Activated CD8-positive, alpha-beta T cell treated with anti-CD3 and anti-CD28 coated beads, Interleukin-2, amount 10 ng/mL, durations not matched to agents 7 days and 5 days (primary cell): ENCODE data around the gene NKD2. TPM values are rescaled to one million over a fixed set of nuclear protein-coding genes. Genes with fewer than 3 reads are reported as not detected.
"Not testable (repeated sequence)": the region's sequence is repeated elsewhere in the genome, so short reads cannot be mapped to it uniquely, and the experiment has no call there.

Experiments used
- ATAC-seq: fragments of 150-1000 bp; cut with Tn5 transposase; one replicate; pipeline ENCODE4 v1.10.0; 2021; ENCODE audit warnings: moderate library complexity
- CTCF ChIA-PET: fragments of 350-600 bp; sonication (Branson Sonifier 250); formaldehyde crosslinking; loops from one replicate; lab custom pipeline; 2021; ENCODE audit warnings: antibody characterized with exemption; lab: Charles Lee
- POLR2A ChIA-PET: fragments of 350-600 bp; sonication (Branson Sonifier 250); formaldehyde crosslinking; loops from one replicate; lab custom pipeline; 2021; ENCODE audit warnings: antibody characterized with exemption; lab: Charles Lee
- DNase-seq: peaks from one replicate; pipeline ENCODE4 v3.0.0-alpha.2; 2020
- H3K27ac Mint-ChIP-seq: one replicate; pipeline ENCODE4 v1.8.0; 2021; ENCODE audit warnings: mild to moderate bottlenecking, mixed read lengths
- H3K27me3 Mint-ChIP-seq: one replicate; pipeline ENCODE4 v1.8.0; 2021; ENCODE audit warnings: low read depth, mixed read lengths
- H3K36me3 Mint-ChIP-seq: one replicate; pipeline ENCODE4 v1.8.0; 2021; ENCODE audit warnings: low read depth, mixed read lengths
- H3K4me1 Mint-ChIP-seq: one replicate; pipeline ENCODE4 v1.8.0; 2021; ENCODE audit warnings: low read depth, mixed read lengths
- H3K4me3 Mint-ChIP-seq: one replicate; pipeline ENCODE4 v1.8.0; 2021; ENCODE audit warnings: mild to moderate bottlenecking, mixed read lengths
- H3K9me3 Mint-ChIP-seq: one replicate; pipeline ENCODE4 v1.8.0; 2022; ENCODE audit warnings: mixed read lengths; ENCODE audit not compliant: insufficient read depth
- total RNA-seq, 2 experiments: library from RNA; stranded (reverse); gene quantifications; one replicate each; pipeline ENCODE4 v1.2.3, GENCODE V29; 2021

Gene NKD2
- total RNA-seq, 2 experiments from 2014 or later: 1.3 to 3.2 TPM

DNA sequence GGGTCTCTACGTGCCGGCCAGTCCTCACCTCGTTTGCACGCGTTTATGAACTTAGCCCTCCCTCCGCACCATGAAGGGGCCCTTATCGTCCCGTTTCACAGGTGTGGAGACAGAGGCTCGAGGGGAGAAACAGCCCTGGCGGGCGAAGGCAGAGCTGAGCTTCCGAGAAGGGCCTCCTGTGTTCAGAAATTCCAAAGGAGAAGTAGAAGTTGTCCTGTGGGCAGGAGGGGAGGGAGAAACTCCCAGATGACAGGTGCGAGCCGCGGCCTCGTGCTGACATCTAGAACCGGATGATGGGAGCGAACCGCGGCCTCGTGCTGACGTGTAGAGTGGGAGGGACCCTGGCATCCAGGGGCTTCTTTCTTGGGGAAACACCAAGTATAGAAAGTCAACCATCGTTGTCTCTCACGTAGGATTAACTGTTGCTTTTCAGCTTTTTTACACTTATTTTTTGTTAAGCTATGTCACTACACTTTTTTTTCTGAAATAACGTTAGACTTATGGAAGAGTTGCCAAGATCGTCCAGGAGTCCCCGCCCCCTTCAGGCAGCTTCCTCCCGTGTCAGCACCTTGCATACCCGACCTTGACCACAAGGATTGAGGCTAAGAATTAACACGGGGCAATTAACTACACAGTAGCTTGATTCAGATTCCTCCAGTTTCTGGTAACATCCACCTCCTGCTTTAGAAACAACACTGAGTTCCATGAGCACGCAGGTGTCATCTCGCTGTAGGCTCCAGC is 42.8 kb upstream of the NKD2 start:
- Mint-ChIP-seq H3K9me3 (no peaks in the 10 kb centered on the region), H3K4me3 (no peak overlapping the region), H3K36me3 (peaks cover 3% of the 10 kb centered on the region), H3K27me3 (peaks cover 30% of the 10 kb centered on the region), H3K4me1 (peaks cover 71% of the 10 kb centered on the region), H3K27ac (no peak overlapping the region)
- ATAC-seq (no peak), DNase-seq (no peak)
- POLR2A ChIA-PET: interaction anchor here (0.9 kb wide), 1 partner anchor 25 kb away, joined by 3 read pairs; no protein-coding TSS in a partner anchor
- CTCF ChIA-PET: interaction anchor here (0.8 to 1.9 kb wide), 4 partner anchors 9 to 45 kb away, joined by 3 to 6 read pairs (median 5); no protein-coding TSS in a partner anchor

DNA sequence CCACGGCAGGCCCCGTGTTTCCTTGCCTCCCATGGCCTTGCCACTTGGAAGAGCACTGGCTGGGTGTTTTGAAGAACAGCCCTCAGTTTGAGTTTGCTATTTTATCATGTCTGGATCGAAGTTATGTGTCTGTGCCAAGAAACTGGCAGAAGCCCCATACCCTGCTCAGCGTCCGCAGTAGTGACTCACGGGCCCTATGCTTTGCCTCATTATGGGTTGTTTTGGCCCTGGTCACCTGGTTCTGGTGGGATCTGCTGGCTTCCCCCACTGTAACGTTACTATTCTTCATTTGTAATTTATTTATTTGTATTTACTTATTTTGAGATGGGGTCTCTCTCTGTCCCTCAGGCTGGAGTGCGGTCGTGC is 42.3 kb upstream of the NKD2 start:
- DNase-seq: no peak
- CTCF ChIA-PET: interaction anchor here (0.8 to 1.9 kb wide), 4 partner anchors 10 to 44 kb away, joined by 3 to 6 read pairs (median 5); no protein-coding TSS in a partner anchor
- Mint-ChIP-seq H3K36me3 (peaks cover 3% of the 10 kb centered on the region), H3K9me3 (no peaks in the 10 kb centered on the region), H3K4me3 (no peak overlapping the region), H3K27ac (no peak overlapping the region), H3K27me3 (peaks cover 34% of the 10 kb centered on the region), H3K4me1 (peaks cover 68% of the 10 kb centered on the region)
- POLR2A ChIA-PET: no interaction called here
- no peak for ATAC-seq

DNA sequence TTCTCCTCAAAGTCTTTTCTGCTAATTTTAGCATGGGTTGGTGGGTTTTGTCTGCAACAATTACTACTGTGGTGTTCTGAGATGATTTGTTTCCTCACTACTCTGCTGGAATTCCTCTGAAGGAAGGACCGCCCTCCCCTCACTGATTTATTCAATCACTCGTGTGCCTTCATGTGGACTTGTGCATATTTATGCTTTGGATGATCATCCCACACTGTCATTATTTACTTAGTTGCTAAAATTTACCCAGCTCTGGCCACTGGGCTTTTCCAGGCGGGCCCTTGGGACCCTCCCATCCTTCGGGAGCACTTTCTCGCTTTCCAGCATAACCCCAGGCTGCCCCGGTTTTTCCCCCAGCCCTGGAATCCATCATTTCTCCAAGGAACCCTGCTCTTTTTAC is 41.7 kb upstream of the NKD2 start:
- H3K4me1 Mint-ChIP-seq: peaks cover 65% of the 10 kb centered on the region
- H3K27me3 Mint-ChIP-seq: peaks cover 39% of the 10 kb centered on the region
- H3K36me3 Mint-ChIP-seq: peaks cover 3% of the 10 kb centered on the region
- CTCF ChIA-PET: interaction anchor here (1.6 kb wide), 1 partner anchor 10 kb away, joined by 6 read pairs; no protein-coding TSS in a partner anchor
- no peak overlapping the region for H3K4me3 Mint-ChIP-seq
- no peak overlapping the region for H3K27ac Mint-ChIP-seq
- POLR2A ChIA-PET: interaction anchor here (1.1 kb wide), 1 partner anchor 18 kb away, joined by 4 read pairs; no protein-coding TSS in a partner anchor
- no peaks in the 10 kb centered on the region for H3K9me3 Mint-ChIP-seq
- DNase-seq (no peak), ATAC-seq (no peak)

DNA sequence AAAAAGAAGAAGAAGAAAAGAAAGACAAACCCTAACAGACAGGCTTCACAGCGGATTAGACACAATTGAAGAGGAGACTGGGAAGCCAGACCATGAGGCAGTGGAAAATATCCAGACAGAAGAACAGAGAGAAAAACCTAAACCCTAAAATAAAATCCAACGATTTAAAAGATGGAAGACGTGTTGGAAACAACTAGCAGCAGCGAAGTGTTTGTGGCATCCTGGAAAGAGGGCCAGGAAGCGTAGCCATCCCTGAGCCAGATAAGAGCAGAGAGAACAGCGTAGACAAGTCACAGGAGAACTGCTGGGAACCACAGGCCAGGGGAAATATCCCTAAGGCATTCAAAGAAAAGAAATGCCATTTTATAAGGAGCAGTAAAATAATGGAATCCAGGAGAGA is 39.7 kb upstream of the NKD2 start:
- ChIA-PET POLR2A (no interaction called here), CTCF (interaction anchor here (1.3 kb wide), 2 partner anchors 38 to 199 kb away, joined by 4 to 5 read pairs; no protein-coding TSS in a partner anchor)
- peaks cover 50% of the 10 kb centered on the region for H3K27me3 Mint-ChIP-seq
- peaks cover 46% of the 10 kb centered on the region for H3K4me1 Mint-ChIP-seq
- H3K27ac Mint-ChIP-seq: peak overlapping the region; percentile 5
- DNase-seq (no peak), ATAC-seq (no peak)
- H3K36me3 Mint-ChIP-seq: peaks cover 3% of the 10 kb centered on the region
- peak overlapping the region; percentile 7 for H3K4me3 Mint-ChIP-seq
- H3K9me3 Mint-ChIP-seq: no peaks in the 10 kb centered on the region

DNA sequence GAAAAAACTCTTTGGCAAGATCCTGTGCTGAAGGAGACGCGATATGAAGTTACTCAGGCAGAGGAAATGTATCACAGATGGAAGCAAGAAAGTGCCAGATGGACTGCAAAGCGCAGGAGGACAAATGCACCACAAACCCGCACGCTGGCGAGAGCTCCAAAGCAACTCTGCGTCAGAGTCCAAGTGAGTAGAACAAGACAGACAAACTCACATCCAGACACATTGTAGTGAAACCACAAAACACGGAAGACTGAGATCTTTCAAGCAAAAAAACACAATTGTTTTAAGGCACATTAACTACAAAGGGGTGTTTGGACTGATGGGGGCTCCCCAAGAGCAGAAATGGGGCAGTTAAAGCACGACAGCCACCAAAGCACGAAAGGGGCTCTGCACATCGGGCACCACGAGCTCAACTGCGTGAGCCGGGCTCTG is 39.2 kb upstream of the NKD2 start:
- peaks cover 41% of the 10 kb centered on the region for H3K4me1 Mint-ChIP-seq
- DNase-seq: peak; percentile 41
- H3K36me3 Mint-ChIP-seq: peaks cover 3% of the 10 kb centered on the region
- no peak overlapping the region for H3K27ac Mint-ChIP-seq
- CTCF ChIA-PET: interaction anchor here (0.7 to 1.3 kb wide), 6 partner anchors 16 to 198 kb away, joined by 3 to 6 read pairs (median 4); no protein-coding TSS in a partner anchor
- peak overlapping the region; percentile 7 for H3K4me3 Mint-ChIP-seq
- ATAC-seq: peak; percentile 67
- H3K9me3 Mint-ChIP-seq: no peaks in the 10 kb centered on the region
- H3K27me3 Mint-ChIP-seq: peaks cover 50% of the 10 kb centered on the region
- POLR2A ChIA-PET: no interaction called here

DNA sequence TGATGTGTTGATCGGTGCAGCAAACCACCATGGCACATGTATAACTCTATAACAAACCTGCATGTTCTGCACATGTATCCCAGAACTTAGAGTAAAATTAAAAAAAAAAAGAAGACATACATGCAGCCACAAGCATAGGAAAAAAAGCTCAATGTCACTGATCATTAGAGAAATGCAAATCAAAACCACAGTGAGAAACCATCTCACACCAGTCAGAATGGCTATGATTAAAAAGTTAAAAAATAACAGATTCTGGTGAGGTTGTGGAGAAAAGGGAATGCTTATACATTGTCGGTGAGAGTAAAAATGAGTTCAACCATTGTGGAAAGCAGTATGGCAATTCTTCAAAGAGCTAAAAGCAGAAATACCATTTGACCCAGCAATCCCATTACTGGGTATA is 36.0 kb upstream of the NKD2 start:
- not testable (repeated sequence) for H3K36me3 Mint-ChIP-seq, ATAC-seq, DNase-seq, H3K9me3 Mint-ChIP-seq, H3K27ac Mint-ChIP-seq, H3K4me3 Mint-ChIP-seq
- ChIA-PET POLR2A (interaction anchor here (1.4 kb wide), 1 partner anchor 9 kb away, joined by 3 read pairs; no protein-coding TSS in a partner anchor), CTCF (interaction anchor here (1.5 kb wide), 1 partner anchor 36 kb away, joined by 3 read pairs; the partner anchor contains the start of gene NKD2)
- H3K27me3 Mint-ChIP-seq: peaks cover 41% of the 10 kb centered on the region
- H3K4me1 Mint-ChIP-seq: peaks cover 21% of the 10 kb centered on the region

DNA sequence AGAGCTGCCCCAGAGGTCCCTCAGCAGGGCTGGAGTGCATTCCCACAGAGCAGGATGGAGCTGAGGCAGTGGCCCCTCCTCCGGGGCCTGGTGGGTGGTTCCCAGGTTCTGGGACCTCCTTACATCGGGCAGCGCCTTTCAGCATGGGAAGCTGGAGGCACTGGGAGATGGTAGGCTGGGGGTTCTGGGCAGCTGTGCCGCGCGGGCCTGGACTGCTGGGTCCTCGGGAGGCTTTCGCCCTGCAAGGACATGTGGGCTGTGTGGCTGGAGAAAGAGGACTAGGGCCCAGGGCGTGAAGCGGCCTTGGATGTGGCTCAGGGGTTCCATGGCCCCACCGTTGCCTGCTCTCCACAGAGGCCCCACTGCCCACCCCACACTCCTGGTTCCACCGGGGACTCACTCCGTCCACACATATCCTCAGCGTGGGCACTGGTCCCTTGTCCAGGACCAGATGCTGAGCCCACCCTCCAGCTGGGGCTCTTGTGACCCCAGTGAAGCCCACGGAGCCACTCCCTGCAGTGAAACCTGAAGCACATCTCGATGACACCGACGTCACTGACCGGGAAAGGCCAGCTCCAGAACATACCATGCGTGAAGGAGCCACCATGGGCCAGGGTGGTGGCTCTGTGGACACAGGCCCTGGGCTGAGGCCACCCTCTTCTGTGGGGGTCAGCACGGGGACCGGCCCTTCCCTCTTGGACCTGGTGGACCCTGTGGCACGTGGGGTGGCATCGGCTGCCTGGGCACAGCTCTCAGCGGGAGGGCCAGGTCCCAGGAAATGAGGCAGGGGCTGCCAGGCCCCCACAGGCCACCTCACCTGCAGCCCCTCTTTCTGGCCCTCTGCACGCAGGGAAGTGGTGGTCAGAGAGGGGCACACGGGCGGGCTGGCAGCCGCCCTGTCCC is 31.5 kb upstream of the NKD2 start:
- no peaks in the 10 kb centered on the region for H3K36me3 Mint-ChIP-seq
- peaks cover 9% of the 10 kb centered on the region for H3K27me3 Mint-ChIP-seq
- DNase-seq (no peak), ATAC-seq (no peak)
- H3K27ac Mint-ChIP-seq: no peak overlapping the region
- H3K9me3 Mint-ChIP-seq: no peaks in the 10 kb centered on the region
- peaks cover 29% of the 10 kb centered on the region for H3K4me1 Mint-ChIP-seq
- H3K4me3 Mint-ChIP-seq: no peak overlapping the region
- ChIA-PET POLR2A (interaction anchor here (1.0 kb wide), 1 partner anchor 13 kb away, joined by 3 read pairs; no protein-coding TSS in a partner anchor), CTCF (interaction anchor here (1.3 kb wide), 1 partner anchor 53 kb away, joined by 5 read pairs; no protein-coding TSS in a partner anchor)

DNA sequence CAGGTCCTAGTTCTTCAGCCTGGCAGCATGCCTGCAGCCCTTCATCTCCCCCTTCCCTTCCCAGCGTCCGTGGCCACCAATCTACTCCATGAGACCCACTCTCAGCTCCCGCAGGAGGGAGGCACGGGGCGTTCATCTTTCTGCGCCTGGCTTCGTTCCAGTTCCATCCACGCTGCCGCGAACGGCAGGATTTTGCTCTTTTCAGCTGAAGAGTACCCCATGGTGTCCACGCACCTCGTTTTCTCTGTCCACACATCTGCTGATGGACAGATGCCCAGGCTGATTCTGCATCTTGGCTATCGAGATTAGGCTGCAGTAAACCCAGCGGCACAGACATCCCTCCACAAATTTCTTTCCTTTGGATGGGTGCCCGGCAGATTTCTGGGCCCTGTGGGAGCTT is 30.5 kb upstream of the NKD2 start:
- ChIA-PET CTCF (interaction anchor here (0.8 kb wide), 1 partner anchor 52 kb away, joined by 3 read pairs; no protein-coding TSS in a partner anchor), POLR2A (interaction anchor here (1.0 kb wide), 1 partner anchor 21 kb away, joined by 3 read pairs; no protein-coding TSS in a partner anchor)
- no peak for DNase-seq
- Mint-ChIP-seq H3K27ac (no peak overlapping the region), H3K36me3 (no peaks in the 10 kb centered on the region), H3K27me3 (peaks cover 2% of the 10 kb centered on the region), H3K9me3 (no peaks in the 10 kb centered on the region), H3K4me3 (no peak overlapping the region), H3K4me1 (peaks cover 30% of the 10 kb centered on the region)
- ATAC-seq: no peak

DNA sequence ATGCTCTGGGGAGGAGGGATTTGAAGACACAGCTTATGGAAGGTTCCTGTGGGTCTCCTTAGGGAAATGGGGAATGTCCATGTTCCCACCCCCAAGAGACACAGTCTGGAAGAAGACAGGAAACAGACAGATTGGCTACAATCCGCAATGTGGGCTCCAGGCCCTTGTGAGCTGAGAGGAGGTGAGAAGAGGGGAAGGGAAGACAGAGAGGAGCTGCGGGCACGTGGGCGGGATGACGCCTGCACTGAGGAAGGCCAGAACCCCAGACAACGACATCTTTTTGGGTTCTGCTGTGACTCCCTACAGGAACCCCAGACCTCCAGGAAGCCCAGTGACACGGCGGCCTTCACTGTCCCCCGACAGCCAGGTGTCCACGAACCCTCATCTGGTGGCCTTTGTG is 29.9 kb upstream of the NKD2 start:
- no peak overlapping the region for H3K4me3 Mint-ChIP-seq
- CTCF ChIA-PET: interaction anchor here (0.8 kb wide), 1 partner anchor 52 kb away, joined by 3 read pairs; no protein-coding TSS in a partner anchor
- POLR2A ChIA-PET: interaction anchor here (1.0 kb wide), 1 partner anchor 22 kb away, joined by 3 read pairs; no protein-coding TSS in a partner anchor

DNA sequence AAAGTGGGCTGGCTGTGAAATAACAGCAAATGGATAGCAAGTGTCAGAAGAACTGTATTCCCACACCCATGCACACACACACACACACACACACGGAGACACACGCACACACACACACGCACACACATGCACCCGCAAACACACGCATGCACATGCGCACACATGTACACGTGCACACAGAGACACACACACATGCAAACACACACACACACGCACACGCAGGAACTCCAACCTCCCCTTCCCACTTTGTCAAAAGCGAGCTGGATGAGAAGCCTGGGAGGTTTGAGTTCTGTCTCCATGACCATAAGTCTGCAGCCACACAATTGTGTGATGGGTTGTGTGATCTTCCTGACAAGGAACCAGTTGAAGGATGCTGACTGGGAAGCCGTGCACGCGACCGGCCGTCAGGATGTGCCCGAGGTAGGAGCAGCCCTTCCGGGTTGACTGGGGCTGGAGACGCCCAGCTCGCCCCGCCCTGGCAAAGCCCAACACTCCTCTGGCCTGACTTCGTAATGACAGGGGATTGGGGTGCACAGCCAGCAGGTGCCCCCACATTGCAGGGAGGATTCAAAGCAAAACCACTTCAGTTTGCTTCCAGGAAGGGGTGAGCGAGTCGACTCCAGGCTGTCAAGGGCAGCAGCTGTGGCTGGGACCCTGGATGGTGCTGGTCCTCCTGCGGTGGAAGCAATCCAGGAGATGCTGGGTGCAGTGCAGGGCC is 29.3 kb upstream of the NKD2 start:
- H3K4me3 Mint-ChIP-seq: no peak overlapping the region
- ATAC-seq (peak; percentile 37), DNase-seq (no peak)
- H3K27ac Mint-ChIP-seq: no peak overlapping the region
- H3K4me1 Mint-ChIP-seq: peaks cover 41% of the 10 kb centered on the region
- POLR2A ChIA-PET: interaction anchor here (1.0 kb wide), 1 partner anchor 22 kb away, joined by 3 read pairs; no protein-coding TSS in a partner anchor
- H3K36me3 Mint-ChIP-seq: no peaks in the 10 kb centered on the region
- peaks cover 8% of the 10 kb centered on the region for H3K27me3 Mint-ChIP-seq
- CTCF ChIA-PET: interaction anchor here (1.1 kb wide), 1 partner anchor 55 kb away, joined by 4 read pairs; no protein-coding TSS in a partner anchor
- H3K9me3 Mint-ChIP-seq: no peaks in the 10 kb centered on the region

More for the DNA sequence above, 29.9 kb upstream of the NKD2 start:
- no peak overlapping the region for H3K27ac Mint-ChIP-seq
- no peak for DNase-seq
- no peaks in the 10 kb centered on the region for H3K9me3 Mint-ChIP-seq
- H3K36me3 Mint-ChIP-seq: no peaks in the 10 kb centered on the region
- peaks cover 4% of the 10 kb centered on the region for H3K27me3 Mint-ChIP-seq
- no peak for ATAC-seq
- H3K4me1 Mint-ChIP-seq: peaks cover 36% of the 10 kb centered on the region
